ENCODE data around the gene LRCH1.

The LRCH1 gene

GRCh38 chr13:46632176-46632575, 79.2 kb downstream of the LRCH1 start:
- in situ Hi-C loops (cut with MboI; ENCODE audit: low sequenced_read_pairs), result no loop called here

GRCh38 chr13:46633416-46633815, 80.4 kb downstream of the LRCH1 start:
- in situ Hi-C loops (cut with MboI; ENCODE audit: low sequenced_read_pairs), result no loop called here

GRCh38 chr13:46636451-46636850, 83.5 kb downstream of the LRCH1 start:
- in situ Hi-C loops (cut with MboI; ENCODE audit: low sequenced_read_pairs), result no loop called here

- in situ Hi-C loops (cut with MboI; ENCODE audit: low sequenced_read_pairs), result no loop called here
These were observed 84.2 kb downstream of the LRCH1 start for GRCh38 chr13:46637213-46637612.

GRCh38 chr13:46638262-46638661, 85.3 kb downstream of the LRCH1 start:
- in situ Hi-C loops (cut with MboI; ENCODE audit: low sequenced_read_pairs), result no loop called here

GRCh38 chr13:46639033-46639981, 86.3 kb downstream of the LRCH1 start:
- in situ Hi-C loops (cut with MboI; ENCODE audit: low sequenced_read_pairs), result no loop called here

GRCh38 chr13:46640843-46641242, 87.9 kb downstream of the LRCH1 start:
- in situ Hi-C loops (cut with MboI; ENCODE audit: low sequenced_read_pairs), result no loop called here

- in situ Hi-C loops (cut with MboI; ENCODE audit: low sequenced_read_pairs), result no loop called here
These were observed 88.5 kb downstream of the LRCH1 start for GRCh38 chr13:46641274-46642081.

- in situ Hi-C loops (cut with MboI; ENCODE audit: low sequenced_read_pairs), result no loop called here
These were observed 89.3 kb downstream of the LRCH1 start for GRCh38 chr13:46642254-46642653.

GRCh38 chr13:46643165-46643777, 90.3 kb downstream of the LRCH1 start:
- in situ Hi-C loops (cut with MboI; ENCODE audit: low sequenced_read_pairs), result no loop called here

- in situ Hi-C loops (cut with MboI; ENCODE audit: low sequenced_read_pairs), result no loop called here
These were observed 91.8 kb downstream of the LRCH1 start for GRCh38 chr13:46644816-46645215.

GRCh38 chr13:46647512-46648065, 94.6 kb downstream of the LRCH1 start:
- in situ Hi-C loops (cut with MboI; ENCODE audit: low sequenced_read_pairs), result no loop called here

GRCh38 chr13:46648166-46648607, 95.2 kb downstream of the LRCH1 start:
- in situ Hi-C loops (cut with MboI; ENCODE audit: low sequenced_read_pairs), result no loop called here

GRCh38 chr13:46649816-46650215, 96.8 kb downstream of the LRCH1 start:
- in situ Hi-C loops (cut with MboI; ENCODE audit: low sequenced_read_pairs), result no loop called here

- in situ Hi-C loops (cut with MboI; ENCODE audit: low sequenced_read_pairs), result no loop called here
These were observed 102.0 kb downstream of the LRCH1 start for GRCh38 chr13:46654951-46655350.

GRCh38 chr13:46655377-46656180, 102.6 kb downstream of the LRCH1 start:
- in situ Hi-C loops (cut with MboI; ENCODE audit: low sequenced_read_pairs), result no loop called here

GRCh38 chr13:46656786-46657185, 103.8 kb downstream of the LRCH1 start:
- in situ Hi-C loops (cut with MboI; ENCODE audit: low sequenced_read_pairs), result no loop called here

GRCh38 chr13:46659413-46660065, 106.6 kb downstream of the LRCH1 start:
- in situ Hi-C loops (cut with MboI; ENCODE audit: low sequenced_read_pairs), result no loop called here

- in situ Hi-C loops (cut with MboI; ENCODE audit: low sequenced_read_pairs), result no loop called here
These were observed 107.4 kb downstream of the LRCH1 start for GRCh38 chr13:46660416-46660815.

GRCh38 chr13:46660857-46661256, 107.9 kb downstream of the LRCH1 start:
- in situ Hi-C loops (cut with MboI; ENCODE audit: low sequenced_read_pairs), result no loop called here

Measured in HL-60/S4 (cell line).